ENCODE results near the gene TRIM8.

- TF ChIP-seq POLR2A (IDR thresholded peaks at IDR 0.05) = no peak
- TF ChIP-seq, protein P1, sequence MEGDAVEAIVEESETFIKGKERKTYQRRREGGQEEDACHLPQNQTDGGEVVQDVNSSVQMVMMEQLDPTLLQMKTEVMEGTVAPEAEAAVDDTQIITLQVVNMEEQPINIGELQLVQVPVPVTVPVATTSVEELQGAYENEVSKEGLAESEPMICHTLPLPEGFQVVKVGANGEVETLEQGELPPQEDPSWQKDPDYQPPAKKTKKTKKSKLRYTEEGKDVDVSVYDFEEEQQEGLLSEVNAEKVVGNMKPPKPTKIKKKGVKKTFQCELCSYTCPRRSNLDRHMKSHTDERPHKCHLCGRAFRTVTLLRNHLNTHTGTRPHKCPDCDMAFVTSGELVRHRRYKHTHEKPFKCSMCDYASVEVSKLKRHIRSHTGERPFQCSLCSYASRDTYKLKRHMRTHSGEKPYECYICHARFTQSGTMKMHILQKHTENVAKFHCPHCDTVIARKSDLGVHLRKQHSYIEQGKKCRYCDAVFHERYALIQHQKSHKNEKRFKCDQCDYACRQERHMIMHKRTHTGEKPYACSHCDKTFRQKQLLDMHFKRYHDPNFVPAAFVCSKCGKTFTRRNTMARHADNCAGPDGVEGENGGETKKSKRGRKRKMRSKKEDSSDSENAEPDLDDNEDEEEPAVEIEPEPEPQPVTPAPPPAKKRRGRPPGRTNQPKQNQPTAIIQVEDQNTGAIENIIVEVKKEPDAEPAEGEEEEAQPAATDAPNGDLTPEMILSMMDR (IDR thresholded peaks at IDR 0.05) = no peak
Measured at GRCh38 chr10:102696736-102697135, 52.5 kb downstream of the TRIM8 start.
